HG02938 (cell line): ENCODE data around the gene TRAPPC5.
A peak's percentile ranks its signal among the peaks of the same experiment; 100 is the strongest.

Experiments
- ATAC-seq: cut with Tn5 transposase; IDR thresholded peaks from one replicate; pipeline ENCODE4 v1.9.1; 2021; ENCODE audit warnings: mild to moderate bottlenecking, moderate library complexity; ENCODE audit not compliant: unreplicated experiment

Gene TRAPPC5

DNA sequence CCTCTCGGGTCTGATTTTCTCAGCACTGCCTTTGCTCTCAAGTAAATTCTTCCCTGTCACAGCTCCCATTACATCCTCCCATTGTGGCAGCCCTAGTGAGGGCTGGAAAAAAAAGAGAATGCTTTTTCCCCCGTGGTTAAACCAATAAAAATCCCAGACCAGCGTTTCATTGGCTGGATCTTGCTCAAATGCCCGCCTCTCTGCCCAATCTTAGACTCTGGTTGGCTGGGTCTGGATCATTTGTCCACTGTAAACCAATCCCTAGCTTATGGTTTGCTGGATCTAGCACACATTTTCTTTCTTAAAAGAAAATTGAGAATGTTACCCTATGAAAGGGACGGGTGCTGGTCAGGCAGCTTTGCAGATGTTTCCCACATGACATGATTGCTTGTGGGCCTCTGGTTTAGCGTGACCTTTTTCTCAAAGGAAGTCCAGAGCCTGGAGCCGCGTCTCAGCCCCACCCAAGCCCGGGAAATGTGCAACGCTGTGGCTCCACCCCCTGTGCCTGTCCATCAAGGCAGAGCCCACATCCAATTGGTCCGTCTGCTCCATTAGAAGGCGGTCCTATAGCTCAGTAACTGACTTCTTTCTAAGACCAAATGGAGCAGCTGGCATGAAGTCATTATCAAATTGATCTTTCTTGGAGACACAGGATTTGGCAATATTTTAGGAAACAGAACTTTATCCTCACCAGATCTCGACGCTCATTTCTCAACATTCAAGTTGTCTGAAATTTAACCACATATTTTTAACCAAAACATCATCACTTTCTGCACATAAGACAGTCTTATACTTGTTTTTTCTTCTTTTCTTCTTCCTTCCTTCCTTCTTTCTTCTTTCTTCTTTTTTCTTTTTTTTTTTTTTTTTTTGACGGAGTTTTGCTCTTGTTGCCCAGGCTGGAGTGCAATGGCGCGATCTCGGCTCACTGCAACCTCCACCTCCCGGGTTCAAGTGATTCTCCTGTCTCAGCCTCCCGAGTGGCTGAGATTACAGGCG, 6.3 kb upstream of the TRAPPC5 start:
- ATAC-seq: no peak

DNA sequence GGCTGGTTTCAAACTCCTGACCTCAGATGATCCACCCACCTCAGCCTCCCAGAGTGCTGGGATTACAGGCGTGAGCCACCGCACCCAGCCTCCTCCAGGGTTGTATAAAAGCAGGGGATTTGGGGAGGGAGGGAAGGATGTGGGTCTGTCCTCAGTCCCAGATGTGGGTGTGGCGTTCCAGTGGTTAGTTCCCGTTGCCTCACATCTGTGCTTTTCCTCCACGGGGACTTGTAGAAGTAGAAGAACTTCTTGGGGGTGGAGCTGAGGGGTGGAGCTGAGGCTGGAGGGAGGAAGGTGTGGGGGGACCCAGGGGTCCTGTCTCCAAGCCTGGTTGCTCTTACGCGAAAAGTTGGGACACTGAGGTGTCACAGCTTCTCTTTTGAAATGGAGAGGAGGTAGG, 4.3 kb upstream of the TRAPPC5 start:
- ATAC-seq: no peak

DNA sequence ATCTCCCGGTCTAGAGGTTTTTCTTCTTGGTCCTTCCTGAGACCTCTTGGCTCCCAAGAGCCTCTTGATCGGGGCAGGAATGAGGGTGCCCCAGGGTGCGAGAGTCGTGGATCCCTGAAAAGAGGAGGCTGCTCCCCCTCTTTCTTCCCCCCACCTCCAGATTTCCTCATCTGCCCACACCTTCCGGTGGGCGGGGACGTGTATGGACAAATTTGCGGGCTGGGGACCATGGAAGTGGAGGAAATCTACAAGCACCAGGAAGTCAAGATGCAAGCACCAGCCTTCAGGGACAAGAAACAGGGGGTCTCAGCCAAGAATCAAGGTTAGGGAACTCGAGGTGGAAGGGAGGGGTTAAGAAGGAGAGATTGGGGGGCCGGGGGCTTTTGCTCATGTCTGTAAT, 3.8 kb upstream of the TRAPPC5 start, which contains the start of gene MCEMP1:
Gene MCEMP1 (plus strand): TSS at position 237 of the 400 bp plus-strand sequence. CDS start 31 bp downstream, at position 268.
- no peak for ATAC-seq

DNA sequence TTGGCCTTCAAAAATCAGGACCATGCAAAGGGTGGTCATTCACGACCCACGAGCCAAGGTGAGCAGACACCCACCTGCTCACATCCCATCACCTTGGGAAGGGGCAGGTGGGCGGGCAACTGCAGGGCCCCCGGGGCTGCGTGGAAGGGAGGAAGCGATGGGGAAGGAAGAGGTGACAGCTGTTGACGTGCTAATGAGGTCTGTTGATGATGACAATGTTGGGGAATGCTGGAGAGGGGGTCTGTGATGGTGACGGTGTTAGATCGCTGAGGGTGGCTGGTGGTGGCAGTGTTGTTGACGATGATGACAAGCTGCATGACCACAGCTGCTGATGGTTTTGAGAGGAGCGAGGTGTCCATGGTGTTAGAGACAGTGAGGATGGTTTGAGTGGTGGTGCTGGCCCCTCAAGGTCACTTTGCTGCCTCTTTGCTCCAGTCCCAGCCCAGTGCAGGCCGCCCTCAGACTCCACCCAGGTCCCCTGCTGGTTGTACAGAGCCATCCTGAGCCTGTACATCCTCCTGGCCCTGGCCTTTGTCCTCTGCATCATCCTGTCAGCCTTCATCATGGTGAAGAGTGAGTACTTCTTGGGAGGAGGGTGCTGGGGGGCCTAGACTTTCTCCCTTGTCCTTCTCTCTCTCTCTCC, 2.8 kb upstream of the TRAPPC5 start:
- ATAC-seq: no peak

DNA sequence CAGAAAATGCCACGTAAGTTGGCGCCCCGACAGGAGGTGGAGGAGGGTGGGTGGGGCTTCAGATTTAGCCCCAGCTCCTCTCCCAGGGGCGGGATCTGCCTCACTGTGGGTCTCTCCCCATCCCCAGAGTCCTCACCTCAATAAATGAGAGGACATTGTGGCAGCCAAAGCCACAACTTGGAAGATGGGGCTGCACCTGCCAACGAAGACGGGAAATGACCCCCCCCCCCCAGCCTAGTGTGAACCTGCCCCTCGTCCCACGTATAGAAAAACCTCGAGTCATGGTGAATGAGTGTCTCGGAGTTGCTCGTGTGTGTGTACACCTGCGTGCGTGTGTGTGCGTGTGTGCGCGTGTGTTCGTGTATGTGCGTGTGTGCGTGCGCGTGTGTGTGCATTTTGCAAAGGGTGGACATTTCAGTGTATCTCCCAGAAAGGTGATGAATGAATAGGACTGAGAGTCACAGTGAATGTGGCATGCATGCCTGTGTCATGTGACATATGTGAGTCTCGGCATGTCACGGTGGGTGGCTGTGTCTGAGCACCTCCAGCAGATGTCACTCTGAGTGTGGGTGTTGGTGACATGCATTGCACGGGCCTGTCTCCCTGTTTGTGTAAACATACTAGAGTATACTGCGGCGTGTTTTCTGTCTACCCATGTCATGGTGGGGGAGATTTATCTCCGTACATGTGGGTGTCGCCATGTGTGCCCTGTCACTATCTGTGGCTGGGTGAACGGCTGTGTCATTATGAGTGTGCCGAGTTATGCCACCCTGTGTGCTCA, 1.5 kb upstream of the TRAPPC5 start:
- ATAC-seq: peak; percentile 41

DNA sequence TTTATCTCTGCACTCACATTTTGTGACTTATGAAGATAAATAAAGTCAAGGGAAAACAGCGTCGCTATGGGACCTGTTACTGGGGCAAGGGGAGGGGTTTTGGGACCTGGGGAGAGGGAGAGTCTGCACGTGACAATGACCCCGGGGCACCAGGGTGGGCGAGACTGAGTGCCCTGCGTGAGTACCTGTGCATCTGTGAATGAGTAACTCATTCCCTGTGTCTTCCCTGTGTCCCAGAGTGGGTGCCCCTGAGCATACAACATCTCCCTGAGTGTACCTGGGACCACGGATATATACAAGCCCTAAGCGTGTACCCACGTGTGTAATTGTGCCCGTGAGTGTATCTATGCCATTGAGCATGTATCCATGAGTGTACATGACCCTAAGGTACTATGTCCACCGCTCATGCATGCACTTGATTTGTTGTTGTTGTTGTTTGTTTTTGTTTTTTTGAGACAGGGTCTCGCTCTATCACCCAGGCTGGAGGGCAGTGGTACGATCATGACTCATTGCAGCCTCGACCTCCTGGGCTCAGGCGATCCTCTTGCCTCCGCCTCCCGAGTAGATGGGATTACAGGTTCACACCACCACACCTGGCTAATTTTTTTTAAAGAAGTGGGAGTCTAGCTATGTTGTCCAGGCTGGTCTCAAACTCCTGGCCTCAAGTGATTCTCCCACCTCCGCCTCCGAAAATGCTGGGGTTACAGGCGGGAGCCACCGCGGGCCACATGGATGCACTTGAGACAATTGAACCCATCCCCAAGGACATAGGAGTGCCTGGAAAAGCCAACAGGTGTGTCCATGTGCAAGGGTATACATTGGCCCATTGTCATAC, 645 bp upstream of the TRAPPC5 start:
- no peak for ATAC-seq

DNA sequence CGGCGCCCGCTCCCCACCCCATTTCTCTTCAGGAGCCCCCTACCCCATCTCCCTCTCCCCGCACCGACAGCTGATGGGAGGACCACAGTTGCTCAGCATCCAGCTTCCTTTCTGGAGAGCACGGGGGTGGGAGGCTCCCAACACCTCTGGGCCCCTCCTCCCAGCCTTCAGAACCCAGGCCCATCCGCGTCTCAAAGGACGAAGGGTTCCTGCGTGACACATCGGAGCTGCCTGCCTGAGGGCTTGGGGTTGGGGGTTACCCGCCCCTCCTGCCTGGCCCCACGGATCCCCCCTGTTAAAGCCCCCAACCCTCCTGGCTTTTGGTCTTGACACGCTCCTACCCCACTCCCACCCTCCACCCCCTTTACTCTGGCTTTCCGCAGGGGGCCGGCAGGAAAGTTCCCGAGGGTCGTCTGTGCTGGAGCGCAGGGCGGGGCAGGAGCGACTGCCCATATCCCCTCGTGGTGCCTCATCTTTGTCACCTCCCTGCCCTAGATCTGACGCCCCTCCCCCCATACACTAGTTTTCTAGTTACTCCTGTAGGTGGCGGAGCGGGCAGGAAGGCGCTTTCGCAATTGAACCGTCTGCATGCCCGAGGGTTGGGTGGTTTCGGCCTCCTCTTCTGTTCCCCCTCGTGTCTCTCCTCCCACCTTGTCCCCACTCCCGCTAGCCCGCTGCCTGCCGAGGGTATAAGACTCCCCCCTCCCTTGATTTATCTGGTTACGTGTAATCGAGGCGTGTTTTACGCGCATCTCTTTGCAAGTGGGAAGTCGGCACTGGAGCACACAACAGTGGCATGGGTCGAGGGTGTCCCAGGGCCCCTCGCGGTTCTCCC, 924 bp downstream of the TRAPPC5 start:
- no peak for ATAC-seq

DNA sequence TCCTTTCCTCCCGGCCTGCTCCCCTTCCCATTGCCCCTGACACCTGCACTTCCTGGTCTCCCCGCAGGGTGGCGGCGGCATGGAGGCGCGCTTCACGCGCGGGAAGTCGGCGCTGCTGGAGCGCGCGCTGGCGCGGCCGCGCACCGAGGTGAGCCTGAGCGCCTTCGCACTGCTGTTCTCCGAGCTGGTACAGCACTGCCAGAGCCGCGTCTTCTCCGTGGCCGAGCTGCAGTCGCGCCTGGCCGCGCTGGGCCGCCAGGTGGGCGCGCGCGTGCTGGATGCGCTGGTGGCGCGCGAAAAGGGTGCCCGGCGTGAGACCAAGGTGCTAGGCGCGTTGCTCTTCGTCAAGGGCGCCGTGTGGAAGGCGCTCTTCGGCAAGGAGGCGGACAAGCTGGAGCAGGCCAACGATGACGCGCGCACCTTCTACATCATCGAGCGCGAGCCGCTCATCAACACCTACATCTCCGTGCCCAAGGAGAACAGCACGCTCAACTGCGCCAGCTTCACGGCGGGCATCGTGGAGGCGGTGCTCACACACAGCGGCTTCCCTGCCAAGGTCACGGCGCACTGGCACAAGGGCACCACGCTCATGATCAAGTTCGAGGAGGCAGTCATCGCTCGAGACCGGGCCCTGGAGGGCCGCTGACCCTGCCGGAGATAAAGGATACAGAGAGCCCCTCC, 1.7 kb downstream of the TRAPPC5 start:
- ATAC-seq: no peak

DNA sequence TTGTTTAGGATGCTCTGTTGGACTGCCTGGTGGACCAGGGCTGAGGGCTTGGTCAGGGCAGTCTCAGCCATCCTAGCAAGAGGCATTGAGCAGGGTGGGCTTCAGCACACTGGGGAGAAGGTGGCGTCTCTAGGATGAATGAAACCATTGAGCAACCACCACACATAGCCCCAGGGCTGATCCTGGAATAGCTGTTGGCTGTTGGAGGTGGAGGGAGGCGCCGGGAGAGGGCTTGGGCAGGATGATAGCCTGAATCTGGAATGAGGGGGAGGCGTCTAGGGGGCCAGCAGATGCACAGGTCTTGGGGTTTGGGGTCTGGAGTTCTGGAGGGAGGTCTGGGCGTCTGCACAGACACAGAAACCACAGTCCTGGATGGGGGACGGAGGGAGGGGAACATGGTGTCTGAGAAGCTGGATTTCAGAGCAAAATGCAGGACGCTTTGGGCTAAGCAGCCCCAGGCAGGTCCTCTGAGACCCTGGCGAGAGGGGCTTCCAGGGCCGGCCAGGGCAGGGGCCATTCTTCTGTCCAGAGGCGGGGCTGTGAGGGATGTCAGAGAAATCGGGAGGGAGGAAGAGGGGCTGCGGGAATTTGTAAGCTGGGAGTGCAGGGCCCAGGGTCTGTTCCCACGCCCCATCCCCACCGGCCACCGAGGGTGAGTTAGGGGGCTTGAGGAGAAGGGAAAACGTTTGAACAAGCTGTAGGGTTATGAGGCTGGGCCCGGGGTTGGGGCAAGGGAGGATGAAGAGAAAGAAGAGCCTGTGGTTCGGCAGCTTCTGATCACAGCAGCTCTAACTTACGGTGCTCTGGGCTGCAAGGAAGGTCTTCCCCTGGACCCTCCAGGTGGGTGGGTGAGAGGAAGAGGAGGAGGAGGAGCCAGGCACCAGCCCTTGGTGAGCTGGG, 5.2 kb downstream of the TRAPPC5 start:
- no peak for ATAC-seq

DNA sequence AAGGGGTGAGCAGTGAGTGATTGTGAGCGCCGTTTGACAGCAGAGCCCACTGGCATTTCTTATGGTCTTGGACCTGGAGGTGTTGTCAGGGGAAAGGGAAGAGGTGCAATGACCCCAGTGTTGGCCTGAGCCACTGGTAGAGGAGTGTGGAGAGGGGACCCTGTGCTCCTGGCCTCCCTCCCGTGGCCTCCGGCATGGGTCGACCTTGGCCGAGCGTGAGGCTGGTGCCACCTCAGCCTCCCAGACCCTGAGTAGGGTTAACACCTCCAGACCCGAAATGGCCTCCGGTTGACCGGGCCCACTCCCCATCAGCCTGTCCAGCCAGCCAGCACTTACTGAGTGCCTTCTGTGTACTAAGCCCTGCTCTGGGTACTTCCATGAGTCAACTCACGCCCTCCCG, 6.5 kb downstream of the TRAPPC5 start:
- no peak for ATAC-seq

DNA sequence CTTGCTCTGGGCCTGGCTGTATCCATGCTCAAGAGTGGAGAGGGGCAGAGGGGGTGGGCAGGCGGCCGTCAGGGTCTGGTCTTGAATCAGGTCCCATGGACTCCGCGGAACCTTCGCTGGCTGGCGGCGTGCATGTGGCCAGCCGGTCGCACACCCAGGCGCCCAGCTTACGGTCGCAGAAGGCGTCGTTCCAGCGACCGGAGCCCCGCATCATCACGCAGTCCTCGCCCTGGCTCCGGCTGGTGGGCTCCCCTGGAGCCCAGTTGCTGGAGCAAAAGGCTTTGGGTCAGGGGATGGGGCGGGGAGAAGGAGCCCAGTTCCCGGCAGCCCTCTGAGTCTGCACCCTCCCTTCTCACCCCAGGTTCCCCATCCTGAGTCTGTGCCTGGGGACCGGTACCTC, 8.5 kb downstream of the TRAPPC5 start:
- no peak for ATAC-seq

DNA sequence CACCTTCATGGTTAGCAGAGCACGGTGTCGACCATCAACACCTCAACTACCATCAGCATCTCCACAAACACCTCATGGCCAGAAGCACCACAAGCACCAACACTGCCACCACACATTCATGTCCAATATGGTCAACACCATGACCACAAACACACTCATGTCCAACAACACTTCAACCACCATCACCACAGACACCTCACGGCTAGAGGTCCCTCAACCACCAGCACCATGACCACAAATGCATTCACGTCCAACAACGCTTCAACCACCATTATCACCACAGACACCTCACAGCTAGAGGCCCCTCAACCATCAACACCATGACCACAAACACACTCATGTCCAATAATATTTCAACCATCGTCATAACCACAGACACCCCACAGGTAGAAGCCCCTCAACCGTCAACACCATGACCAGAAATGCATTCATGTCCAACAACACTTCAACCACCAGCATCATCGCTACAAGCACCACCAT, 10.2 kb downstream of the TRAPPC5 start:
- ATAC-seq: no peak

DNA sequence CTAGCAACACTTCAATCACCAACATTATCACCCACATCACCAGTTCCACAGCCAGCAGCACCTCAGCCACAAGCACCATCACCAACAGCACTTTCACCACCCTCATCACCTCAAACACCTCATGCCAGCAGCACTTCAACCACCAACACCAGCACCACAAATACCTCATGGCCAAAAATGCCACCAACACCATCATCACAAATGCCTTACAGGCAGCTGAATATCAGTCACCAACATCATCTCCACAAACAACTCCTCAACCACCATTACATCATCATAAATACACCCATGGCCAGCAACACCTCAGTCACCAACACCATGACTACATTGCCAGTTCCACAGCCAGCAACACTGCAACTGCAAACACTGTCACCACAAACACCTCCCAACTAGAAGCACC, 10.9 kb downstream of the TRAPPC5 start:
- no peak for ATAC-seq

DNA sequence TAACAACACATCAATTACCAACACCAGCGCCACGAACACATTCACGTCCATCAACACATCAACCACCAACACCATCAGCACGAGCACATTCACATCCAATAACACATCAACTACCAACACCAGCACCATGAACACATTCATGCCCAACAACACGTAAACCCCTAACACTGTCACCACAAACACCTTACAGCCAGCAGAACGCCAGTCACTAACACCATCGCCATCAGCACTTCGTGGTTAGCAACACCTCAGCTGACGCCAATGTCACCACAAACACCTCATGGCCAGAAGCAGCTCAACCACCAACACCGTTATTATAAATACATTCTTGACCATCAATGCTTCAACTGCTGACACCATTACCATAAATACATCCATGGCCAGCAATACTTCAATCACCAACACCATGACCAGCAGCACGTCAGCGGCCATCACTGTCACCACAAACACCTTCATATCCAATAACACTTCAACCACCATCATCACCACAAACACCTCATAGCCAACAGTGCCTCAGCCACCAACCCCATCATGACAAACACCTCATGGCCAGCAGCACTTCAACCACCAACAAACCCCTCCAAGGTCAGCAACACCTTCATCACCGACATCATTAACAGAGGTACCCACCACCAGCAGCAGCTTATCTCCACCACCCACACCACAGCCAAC, 11.9 kb downstream of the TRAPPC5 start:
- no peak for ATAC-seq

DNA sequence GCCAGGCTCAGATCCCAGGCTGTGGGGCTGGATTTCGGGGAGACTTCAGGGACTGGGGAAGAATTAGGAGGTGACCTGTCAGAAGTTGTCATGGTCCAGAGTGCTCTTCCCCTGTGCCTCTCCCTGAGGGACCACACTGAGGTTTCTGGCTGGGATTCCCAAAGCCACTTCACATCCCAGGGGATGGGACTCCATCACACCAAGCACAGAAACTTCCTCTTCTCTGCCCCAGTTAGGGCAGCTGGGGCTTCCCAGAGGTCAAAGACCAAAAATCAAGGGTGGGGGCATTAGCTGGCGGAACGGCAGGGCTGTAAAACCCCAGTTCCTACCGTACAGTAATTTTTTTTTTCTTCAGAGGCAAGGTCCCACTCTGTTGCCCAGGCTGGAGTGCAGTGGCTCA, 13.9 kb downstream of the TRAPPC5 start:
- ATAC-seq: no peak

DNA sequence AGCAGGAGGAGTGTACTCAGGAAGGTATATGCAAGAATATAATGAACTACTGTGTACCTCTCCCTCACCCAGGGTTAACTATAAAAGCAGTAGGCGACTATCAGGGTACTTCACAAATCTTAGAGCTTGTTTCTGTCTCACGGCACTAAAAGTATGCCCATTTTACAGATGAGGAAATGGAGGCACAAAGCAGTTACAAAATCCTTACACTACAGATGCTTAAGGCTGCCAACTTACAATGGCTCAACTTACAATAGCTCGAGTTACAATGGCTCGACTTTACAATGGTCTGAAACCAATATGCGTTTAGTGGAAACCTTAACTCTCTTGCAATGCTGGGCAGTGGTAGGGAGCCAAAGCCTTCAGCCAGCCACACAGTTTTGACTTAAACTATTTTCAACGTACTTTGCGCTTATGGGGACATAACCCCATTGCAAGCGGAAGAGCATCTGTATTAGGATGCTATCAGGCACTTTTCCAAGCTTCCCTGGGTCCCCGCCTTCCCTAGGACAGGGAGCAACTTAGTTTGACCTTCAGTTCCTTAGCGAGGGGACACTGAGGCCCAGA, 17.2 kb downstream of the TRAPPC5 start:
- ATAC-seq: no peak

DNA sequence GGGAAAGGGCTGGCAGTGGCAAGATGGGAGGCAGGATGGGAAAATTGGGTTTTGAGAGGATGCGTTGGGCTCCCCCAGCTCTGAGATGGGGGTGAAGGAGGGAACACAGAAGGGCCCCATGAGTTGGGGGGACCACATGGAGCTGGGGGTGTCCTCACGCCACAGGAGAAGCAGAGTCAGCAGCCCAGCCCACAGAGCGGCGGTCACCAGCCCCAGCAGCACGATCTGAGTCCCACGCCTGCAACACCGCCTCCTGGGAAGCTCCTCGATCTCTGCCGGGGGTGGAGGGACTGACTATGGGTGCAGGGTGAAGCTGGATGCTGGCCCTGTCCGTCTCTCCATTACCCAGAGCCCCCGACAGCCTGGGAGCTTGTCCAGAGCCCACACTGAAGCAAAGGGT, 17.9 kb downstream of the TRAPPC5 start:
- no peak for ATAC-seq
